Keratinocyte (primary cell): Measurements from ENCODE around the gene LDLRAP1. TPM values are rescaled to one million over a fixed set of nuclear protein-coding genes. Genes with fewer than 3 reads are reported as not detected.

Source experiments
- DNase-seq: peaks from one replicate; pipeline ENCODE4 v3.0.0-alpha.2; 2011; ENCODE audit warnings: low read depth, missing footprints, low spot score
- FAIRE-seq: peaks from 2 replicates; lab custom pipeline; 2011; peaks lifted over from hg19 to GRCh38; lab: Jason Lieb, UNC
- H2AFZ ChIP-seq: 2 replicates; pipeline ENCODE4 v1.6.0; 2012; ENCODE audit warnings: low read length, control low read depth, inconsistent platforms; ENCODE audit not compliant: control insufficient read depth
- H3K27ac ChIP-seq: 2 replicates; pipeline ENCODE4 v1.5.1; 2011; ENCODE audit warnings: low read length; ENCODE audit not compliant: control insufficient read depth, insufficient read depth
- H3K27me3 ChIP-seq: 3 replicates; pipeline ENCODE4 v1.6.0; 2011; ENCODE audit warnings: low read length; ENCODE audit not compliant: control insufficient read depth, insufficient read depth; ENCODE audit errors: extremely low read depth
- H3K36me3 ChIP-seq, 2 experiments: 2 replicates in 1 of 2; 3 replicates in 1 of 2; pipeline ENCODE4 v1.5.1; 2011; ENCODE audit warnings: low read length in 2 of 2, mild to moderate bottlenecking in 1 of 2; ENCODE audit not compliant: control insufficient read depth in 2 of 2, insufficient read depth in 2 of 2; ENCODE audit errors: extremely low read depth in 1 of 2
- H3K4me1 ChIP-seq: 3 replicates; pipeline ENCODE4 v1.5.1; 2011; ENCODE audit warnings: low read length; ENCODE audit not compliant: control insufficient read depth, insufficient read depth; ENCODE audit errors: extremely low read depth
- H3K4me2 ChIP-seq: 3 replicates; pipeline ENCODE4 v1.6.0; 2011; ENCODE audit warnings: low read depth, low read length; ENCODE audit not compliant: control insufficient read depth, insufficient read depth; ENCODE audit errors: extremely low read depth
- H3K4me3 ChIP-seq, 3 experiments: fragments of 200-600 bp in 1 of 3; sonication (generic) in 1 of 3; 2 replicates in 2 of 3; 3 replicates in 1 of 3; pipeline ENCODE4 v1.5.1; 2011 to 2016; ENCODE audit warnings: low read length in 3 of 3, mild to moderate bottlenecking in 3 of 3, control low read depth in 2 of 3, inconsistent platforms in 1 of 3, low read depth in 1 of 3, mixed read lengths in 1 of 3, mixed run types in 1 of 3, moderate library complexity in 1 of 3; ENCODE audit not compliant: control insufficient read depth in 2 of 3, insufficient read depth in 2 of 3; ENCODE audit errors: extremely low read depth in 1 of 3
- H3K79me2 ChIP-seq: 2 replicates; pipeline ENCODE4 v1.6.0; 2012; ENCODE audit warnings: low read length; ENCODE audit not compliant: control insufficient read depth, insufficient read depth
- H3K9ac ChIP-seq: 3 replicates; pipeline ENCODE4 v1.6.0; 2011; ENCODE audit warnings: low read length; ENCODE audit not compliant: control insufficient read depth, insufficient read depth; ENCODE audit errors: extremely low read depth
- H3K9me1 ChIP-seq: 3 replicates; pipeline ENCODE4 v1.6.0; 2011; ENCODE audit warnings: low read length; ENCODE audit not compliant: control insufficient read depth, insufficient read depth; ENCODE audit errors: extremely low read depth
- H3K9me3 ChIP-seq: 2 replicates; pipeline ENCODE4 v1.5.1; 2012; ENCODE audit warnings: low read depth, low read length; ENCODE audit not compliant: control insufficient read depth
- H4K20me1 ChIP-seq: 3 replicates; pipeline ENCODE4 v1.6.0; 2011; ENCODE audit warnings: low read length; ENCODE audit not compliant: control insufficient read depth, insufficient read depth; ENCODE audit errors: extremely low read depth
- CTCF ChIP-seq, 3 experiments: IDR thresholded peaks in 1 of 3; conservative IDR thresholded peaks in 1 of 3; optimal IDR thresholded peaks in 1 of 3; 2 replicates in 2 of 3; 3 replicates in 1 of 3; pipeline versions ENCODE3 to v1.5.1; 2011; ENCODE audit warnings: low read length in 3 of 3, mild to moderate bottlenecking in 3 of 3, moderate library complexity in 2 of 3, control low read depth in 1 of 3, inconsistent platforms in 1 of 3; ENCODE audit not compliant: insufficient read depth in 2 of 3; ENCODE audit errors: extremely low read depth in 1 of 3
- EZH2 ChIP-seq: IDR thresholded peaks from one replicate; pipeline ENCODE4 v1.6.1; 2012; ENCODE audit warnings: inconsistent platforms, mild to moderate bottlenecking, low read length, moderate library complexity
- dilution Hi-C: fragments of 300-500 bp; cut with MboI; formaldehyde crosslinking; loops from one replicate; pipeline ENCODE4 v1.7.0; 2020; ENCODE audit warnings: low sequenced_read_pairs; ENCODE audit not compliant: extremely low pct_ligation_motif_present
- polyA plus RNA-seq, 5 experiments: library from polyadenylated mRNA; depleted of rRNA in 3 of 5; stranded (reverse) in 3 of 5; stranded (forward) in 1 of 5; unstranded in 1 of 5; fragments of >200 nt; gene quantifications; 1 replicate in 1 of 5; 2 replicates in 3 of 5; 3 replicates in 1 of 5; pipeline versions ENCODE4 v1.2.1 to v1.2.3, GENCODE V29; 2011 to 2012; ENCODE audit warnings: missing spikeins in 2 of 5, low read depth in 1 of 5, low replicate concordance in 1 of 5

The LDLRAP1 gene
- polyA plus RNA-seq, 1 donor (not counting 4 experiments of a cell fraction or from before 2014, with no cell fraction given), result 22.3 TPM

GRCh38 chr1:25533775-25534409 is 9.5 kb upstream of the LDLRAP1 start:
- Histone ChIP-seq H3K4me2 (no peak overlapping the region), H2AFZ (no peak overlapping the region), H3K36me3 (no peaks in the 10 kb centered on the region), H4K20me1 (no peaks in the 10 kb centered on the region), H3K4me1 (peaks cover 2% of the 10 kb centered on the region), H3K4me3 (no peak overlapping the region), H3K9me3 (no peaks in the 10 kb centered on the region), H3K27me3 (peaks cover 12% of the 10 kb centered on the region), H3K79me2 (no peaks in the 10 kb centered on the region), H3K9ac (no peak overlapping the region), H3K27ac (no peak overlapping the region), H3K9me1 (no peaks in the 10 kb centered on the region)
- DNase-seq (no peak), FAIRE-seq (no peak)
- TF ChIP-seq EZH2 (no peak), CTCF (optimal IDR thresholded peaks at IDR 0.05 in 1 of 3, IDR thresholded peaks at IDR 0.05 in 1 of 3, conservative IDR thresholded peaks at IDR 0.05 in 1 of 3; ENCODE audit: extremely low read depth in 1 of 3, insufficient read depth in 2 of 3, low read length in 3 of 3) (no peak)
- dilution Hi-C loops, result no loop called here

GRCh38 chr1:25534410-25534788 is 9.0 kb upstream of the LDLRAP1 start:
- Histone ChIP-seq H3K9ac (no peak overlapping the region), H3K4me1 (peaks cover 2% of the 10 kb centered on the region), H2AFZ (no peak overlapping the region), H3K27me3 (peaks cover 12% of the 10 kb centered on the region), H3K36me3 (no peaks in the 10 kb centered on the region), H3K79me2 (no peaks in the 10 kb centered on the region), H3K27ac (no peak overlapping the region), H3K4me2 (no peak overlapping the region), H3K4me3 (no peak overlapping the region), H4K20me1 (no peaks in the 10 kb centered on the region), H3K9me3 (no peaks in the 10 kb centered on the region), H3K9me1 (no peaks in the 10 kb centered on the region)
- TF ChIP-seq EZH2, result no peak
- TF ChIP-seq CTCF (optimal IDR thresholded peaks at IDR 0.05 in 1 of 3, IDR thresholded peaks at IDR 0.05 in 1 of 3, conservative IDR thresholded peaks at IDR 0.05 in 1 of 3; ENCODE audit: extremely low read depth in 1 of 3, insufficient read depth in 2 of 3, low read length in 3 of 3), result no peak
- dilution Hi-C loops, result no loop called here
- FAIRE-seq (no peak), DNase-seq (no peak)
